ENCODE results near the gene RRP12.

RRP12 gene

DNA sequence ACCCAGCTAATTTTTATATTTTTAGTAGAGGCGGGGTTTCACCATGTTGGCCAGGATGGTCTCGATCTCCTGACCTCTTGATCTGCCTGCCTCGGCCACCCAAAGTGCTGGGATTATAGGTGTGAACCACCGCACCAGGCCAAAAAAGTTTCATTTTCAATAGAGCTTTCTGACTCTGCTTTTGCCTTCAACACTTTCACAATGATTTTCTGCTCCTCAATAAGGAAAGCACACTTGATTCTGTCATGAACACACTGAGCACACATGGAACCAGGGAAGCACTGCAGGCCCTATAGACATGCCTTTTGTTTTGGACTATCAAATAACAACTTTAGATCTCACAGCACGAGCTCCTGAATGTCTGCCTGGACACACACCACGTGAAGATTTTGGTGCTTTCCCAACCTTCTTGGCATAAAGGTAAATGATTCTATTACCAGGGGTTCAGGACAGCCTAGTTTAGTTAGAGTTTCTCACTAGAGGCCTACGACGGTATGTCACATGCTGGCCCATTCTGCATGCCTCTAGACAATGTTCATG lies 8.0 kb downstream of the RRP12 start:
- H3K27me3 Mint-ChIP-seq (ENCODE audit: low read depth) = no peaks in the 10 kb centered on the region
- DNase-seq (ENCODE audit: low spot score) = no peak
- H3K27ac Mint-ChIP-seq = no peak overlapping the region
- no peaks in the 10 kb centered on the region for H3K9me3 Mint-ChIP-seq
- peaks cover 24% of the 10 kb centered on the region for H3K36me3 Mint-ChIP-seq (ENCODE audit: low read depth)
- H3K4me3 Mint-ChIP-seq = no peak overlapping the region
- peaks cover 1% of the 10 kb centered on the region for H3K4me1 Mint-ChIP-seq (ENCODE audit: low read depth)

DNA sequence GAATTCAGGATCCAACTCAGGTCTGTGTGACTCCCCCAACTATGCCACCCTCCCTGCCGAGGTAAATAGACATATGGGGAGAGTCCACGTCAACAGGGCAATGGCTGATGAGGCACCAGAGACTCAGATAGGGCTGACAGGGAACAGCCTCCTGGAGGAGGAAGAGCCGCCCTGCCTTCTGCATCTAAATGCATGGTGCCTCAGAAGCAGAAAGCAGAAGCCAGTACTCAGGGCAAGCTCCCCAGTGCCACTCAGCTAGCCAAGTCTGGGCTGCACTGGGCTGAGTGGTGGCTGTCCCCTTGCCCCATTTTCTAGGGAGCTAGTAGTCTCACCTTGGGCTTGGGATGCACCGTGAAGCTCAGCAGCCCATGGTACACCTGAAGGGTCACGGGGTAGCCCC lies 11.0 kb downstream of the RRP12 start:
- H3K9me3 Mint-ChIP-seq = no peaks in the 10 kb centered on the region
- H3K4me1 Mint-ChIP-seq (ENCODE audit: low read depth) = peaks cover 1% of the 10 kb centered on the region
- no peak for DNase-seq (ENCODE audit: low spot score)
- H3K27ac Mint-ChIP-seq = no peak overlapping the region
- no peak overlapping the region for H3K4me3 Mint-ChIP-seq
- peaks cover 21% of the 10 kb centered on the region for H3K36me3 Mint-ChIP-seq (ENCODE audit: low read depth)
- H3K27me3 Mint-ChIP-seq (ENCODE audit: low read depth) = no peaks in the 10 kb centered on the region

DNA sequence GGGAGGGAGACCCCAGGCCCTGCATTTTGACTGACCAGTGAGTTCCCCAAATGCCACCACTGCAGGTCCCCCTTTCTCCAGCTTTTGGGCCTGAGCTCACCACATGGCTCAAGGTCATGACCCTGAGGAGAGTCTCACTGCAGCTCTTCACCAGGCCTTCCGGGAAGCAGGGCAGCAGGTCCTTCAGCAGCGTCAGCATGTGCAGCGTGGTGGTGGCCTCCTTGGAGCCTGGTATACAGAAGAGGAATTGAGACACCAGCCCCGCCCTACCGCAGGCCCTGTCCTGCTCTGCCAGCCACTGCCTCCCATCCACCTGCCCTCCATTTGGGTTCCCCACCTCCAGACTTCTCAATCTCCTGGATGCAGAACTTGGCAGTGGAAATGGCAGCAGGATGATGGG lies 13.0 kb downstream of the RRP12 start:
- Mint-ChIP-seq H3K4me1 (ENCODE audit: low read depth) (no peaks in the 10 kb centered on the region), H3K36me3 (ENCODE audit: low read depth) (peaks cover 17% of the 10 kb centered on the region), H3K9me3 (no peaks in the 10 kb centered on the region), H3K27me3 (ENCODE audit: low read depth) (no peaks in the 10 kb centered on the region), H3K27ac (no peak overlapping the region), H3K4me3 (no peak overlapping the region)
- no peak for DNase-seq (ENCODE audit: low spot score)

DNA sequence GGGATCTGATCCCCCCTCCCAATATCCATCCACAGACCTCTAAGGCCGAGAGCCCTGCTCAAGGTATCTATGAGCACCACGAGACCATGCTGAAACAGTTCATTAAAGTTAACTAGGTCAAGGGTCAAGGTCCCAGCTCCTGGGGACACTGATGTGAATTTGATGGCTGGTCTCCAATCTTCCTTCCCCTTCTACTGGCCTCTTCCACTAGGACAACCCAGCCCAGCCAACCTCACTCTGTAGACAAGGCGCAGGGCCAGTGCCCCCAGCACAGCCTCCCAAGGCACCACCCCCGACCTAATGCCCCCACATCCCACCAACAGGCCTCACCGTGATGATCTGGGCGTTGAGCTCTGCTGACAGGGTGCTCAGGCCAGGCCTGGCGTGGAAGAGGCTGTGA lies 15.6 kb downstream of the RRP12 start:
- H3K4me3 Mint-ChIP-seq = no peak overlapping the region
- DNase-seq (ENCODE audit: low spot score) = no peak
- no peaks in the 10 kb centered on the region for H3K9me3 Mint-ChIP-seq
- peaks cover 15% of the 10 kb centered on the region for H3K36me3 Mint-ChIP-seq (ENCODE audit: low read depth)
- H3K4me1 Mint-ChIP-seq (ENCODE audit: low read depth) = no peaks in the 10 kb centered on the region
- H3K27me3 Mint-ChIP-seq (ENCODE audit: low read depth) = no peaks in the 10 kb centered on the region
- H3K27ac Mint-ChIP-seq = no peak overlapping the region

DNA sequence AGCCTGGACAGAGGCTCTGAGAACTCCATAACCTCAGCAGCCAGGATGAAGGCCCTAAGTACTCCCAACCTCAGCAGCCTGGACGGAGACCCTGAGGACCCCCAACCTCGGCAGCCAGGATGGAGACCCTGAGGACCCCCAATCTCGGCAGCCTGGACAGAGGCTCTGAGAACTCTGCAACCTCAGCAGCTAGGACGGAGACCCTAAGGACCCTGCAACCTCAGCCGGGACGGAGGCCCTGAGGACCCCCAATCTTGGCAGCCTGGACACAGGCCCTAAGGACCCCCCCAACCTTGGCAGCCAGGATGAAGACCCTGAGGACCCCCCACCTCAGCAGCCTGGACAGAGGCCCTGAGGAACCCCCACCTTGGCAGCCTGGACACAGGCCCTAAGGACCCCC lies 16.5 kb downstream of the RRP12 start:
- peaks cover 12% of the 10 kb centered on the region for H3K36me3 Mint-ChIP-seq (ENCODE audit: low read depth)
- DNase-seq (ENCODE audit: low spot score) = no peak
- H3K4me1 Mint-ChIP-seq (ENCODE audit: low read depth) = no peaks in the 10 kb centered on the region
- no peak overlapping the region for H3K4me3 Mint-ChIP-seq
- no peaks in the 10 kb centered on the region for H3K9me3 Mint-ChIP-seq
- H3K27me3 Mint-ChIP-seq (ENCODE audit: low read depth) = no peaks in the 10 kb centered on the region
- H3K27ac Mint-ChIP-seq = no peak overlapping the region

DNA sequence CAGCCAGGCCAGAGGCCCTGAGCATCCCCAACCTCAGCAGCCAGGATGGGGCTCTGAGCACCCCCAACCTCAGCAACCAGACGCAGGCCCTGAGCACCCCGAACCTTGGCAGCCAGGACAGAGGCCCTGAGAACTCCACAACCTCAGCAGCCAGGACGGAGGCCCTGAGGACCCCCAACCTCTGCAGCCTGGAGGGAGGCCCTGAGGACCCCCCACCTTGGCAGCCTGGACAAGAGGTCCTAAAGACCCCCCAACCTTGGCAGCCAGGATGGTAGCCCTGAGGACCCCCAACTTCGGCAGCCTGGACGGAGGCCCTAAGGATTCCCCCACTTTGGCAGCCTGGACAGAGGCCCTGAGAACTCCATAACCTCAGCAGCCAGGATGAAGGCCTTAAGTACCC lies 17.0 kb downstream of the RRP12 start:
- no peak overlapping the region for H3K27ac Mint-ChIP-seq
- H3K36me3 Mint-ChIP-seq (ENCODE audit: low read depth) = peaks cover 12% of the 10 kb centered on the region
- H3K9me3 Mint-ChIP-seq = no peaks in the 10 kb centered on the region
- no peak for DNase-seq (ENCODE audit: low spot score)
- no peaks in the 10 kb centered on the region for H3K27me3 Mint-ChIP-seq (ENCODE audit: low read depth)
- H3K4me3 Mint-ChIP-seq = no peak overlapping the region
- no peaks in the 10 kb centered on the region for H3K4me1 Mint-ChIP-seq (ENCODE audit: low read depth)

DNA sequence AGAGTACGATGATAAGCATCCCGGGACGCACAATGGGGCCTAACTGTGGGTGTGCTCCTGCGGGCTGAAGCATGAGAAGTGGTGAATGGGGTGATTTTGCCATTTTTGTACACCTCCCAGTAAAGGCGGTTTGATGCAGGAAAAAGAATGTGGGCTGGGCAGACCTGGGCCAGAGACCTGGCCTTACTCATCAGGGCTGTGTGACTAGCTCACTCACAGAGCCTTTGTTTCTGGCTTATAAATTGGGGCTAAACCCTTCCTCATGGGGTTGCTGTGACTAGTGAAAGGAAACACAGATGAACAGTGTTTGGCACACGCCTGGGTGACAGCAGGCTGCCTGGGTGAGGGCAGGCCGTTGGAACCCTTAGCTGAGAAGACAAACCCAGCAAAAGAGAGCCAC lies 18.0 kb downstream of the RRP12 start:
- no peaks in the 10 kb centered on the region for H3K9me3 Mint-ChIP-seq
- no peaks in the 10 kb centered on the region for H3K27me3 Mint-ChIP-seq (ENCODE audit: low read depth)
- DNase-seq (ENCODE audit: low spot score) = no peak
- peaks cover 7% of the 10 kb centered on the region for H3K36me3 Mint-ChIP-seq (ENCODE audit: low read depth)
- no peak overlapping the region for H3K4me3 Mint-ChIP-seq
- no peaks in the 10 kb centered on the region for H3K4me1 Mint-ChIP-seq (ENCODE audit: low read depth)
- H3K27ac Mint-ChIP-seq = no peak overlapping the region

DNA sequence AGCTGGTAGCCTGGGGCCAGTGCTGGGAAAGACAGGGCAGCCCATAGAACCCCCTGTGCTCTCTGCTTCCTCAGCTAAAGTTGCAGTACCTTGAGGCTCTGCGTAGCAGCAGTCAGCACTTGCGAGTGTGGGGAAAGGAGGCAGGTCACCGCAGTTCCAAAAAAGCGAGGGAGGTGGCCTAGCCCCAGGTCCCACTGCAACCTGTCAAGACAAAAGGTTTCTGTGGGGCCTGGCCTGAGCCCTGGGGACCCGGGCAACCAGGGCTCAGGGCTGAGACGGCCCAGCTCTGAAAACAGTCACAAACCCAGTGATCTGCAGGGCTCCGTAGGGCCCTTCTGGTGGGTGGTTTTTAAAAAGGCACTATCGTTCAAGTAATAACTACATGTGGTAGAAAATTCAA lies 19.5 kb downstream of the RRP12 start:
- Mint-ChIP-seq H3K4me1 (ENCODE audit: low read depth) (no peaks in the 10 kb centered on the region), H3K9me3 (no peaks in the 10 kb centered on the region), H3K27me3 (ENCODE audit: low read depth) (no peaks in the 10 kb centered on the region), H3K27ac (no peak overlapping the region), H3K4me3 (no peak overlapping the region), H3K36me3 (ENCODE audit: low read depth) (peaks cover 6% of the 10 kb centered on the region)
- no peak for DNase-seq (ENCODE audit: low spot score)

DNA sequence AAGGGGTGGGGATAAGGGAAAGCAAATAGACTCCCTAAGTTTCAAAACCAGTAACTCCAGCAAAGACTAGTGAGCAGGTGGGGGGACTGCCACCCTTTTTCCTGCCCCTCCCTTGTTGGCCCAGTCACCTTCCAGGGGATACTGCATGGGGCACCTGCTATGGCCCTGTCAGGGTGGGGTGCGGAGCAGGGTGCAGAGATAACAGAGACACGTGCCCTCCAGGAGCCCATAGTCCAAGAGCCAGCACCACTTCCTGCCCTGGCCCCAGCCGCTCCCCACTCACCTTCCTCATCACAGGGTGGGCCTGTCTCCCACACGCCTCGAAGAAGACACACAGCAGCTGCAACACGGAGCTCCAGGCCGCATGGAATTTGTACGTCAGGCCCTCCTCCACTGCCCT lies 20.6 kb downstream of the RRP12 start:
- Mint-ChIP-seq H3K27ac (no peak overlapping the region), H3K27me3 (ENCODE audit: low read depth) (no peaks in the 10 kb centered on the region), H3K9me3 (no peaks in the 10 kb centered on the region), H3K4me1 (ENCODE audit: low read depth) (no peaks in the 10 kb centered on the region), H3K4me3 (no peak overlapping the region), H3K36me3 (ENCODE audit: low read depth) (peaks cover 6% of the 10 kb centered on the region)
- DNase-seq (ENCODE audit: low spot score) = no peak

DNA sequence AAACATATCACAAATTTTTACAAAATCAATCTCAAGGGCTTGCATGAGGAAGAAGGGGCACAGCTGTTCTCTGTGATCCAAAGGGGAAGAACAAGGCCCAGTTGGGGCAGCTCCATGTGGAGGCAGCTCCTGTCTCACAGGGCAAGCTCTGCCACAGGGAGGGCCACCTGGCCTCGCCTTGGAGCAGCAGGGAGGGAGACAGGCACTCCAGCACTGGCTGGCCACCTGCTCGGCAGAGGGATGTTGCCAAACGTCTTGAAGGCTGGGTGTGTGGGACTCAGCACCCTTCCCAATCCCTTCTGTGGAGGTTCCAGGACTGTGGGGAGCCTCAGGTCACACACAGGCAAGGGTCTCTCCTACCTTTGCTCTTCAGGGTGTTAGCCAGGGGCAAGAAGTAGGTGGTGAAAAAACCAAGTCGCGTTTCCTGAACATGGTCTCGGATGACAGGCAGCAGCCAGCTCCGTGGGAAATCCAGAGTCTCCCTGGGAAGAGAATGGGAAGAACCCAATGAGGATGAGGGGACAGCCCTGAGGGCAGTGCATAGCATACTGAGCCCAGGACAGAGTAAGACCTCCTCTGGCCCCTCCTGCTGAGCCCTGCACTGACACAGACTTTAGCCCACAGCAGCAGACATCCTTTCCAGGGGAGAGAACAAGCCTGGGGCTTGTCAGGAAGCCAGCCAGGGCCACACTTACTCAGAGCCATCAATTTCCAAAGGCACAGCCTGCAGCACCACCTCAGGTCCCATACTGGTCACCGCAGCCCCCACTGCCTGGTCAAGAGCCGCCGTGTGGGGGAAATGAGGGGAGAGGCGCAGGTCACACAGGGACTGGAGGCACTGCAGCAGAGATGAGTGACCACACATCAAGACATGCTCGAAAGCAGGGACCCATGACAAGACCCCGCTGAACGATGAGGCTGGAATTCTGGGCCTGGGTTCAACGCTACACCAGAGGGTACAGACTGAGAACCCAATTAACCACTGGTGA lies 21.9 kb downstream of the RRP12 start:
- H3K9me3 Mint-ChIP-seq = no peaks in the 10 kb centered on the region
- no peak overlapping the region for H3K4me3 Mint-ChIP-seq
- no peak for DNase-seq (ENCODE audit: low spot score)
- no peaks in the 10 kb centered on the region for H3K27me3 Mint-ChIP-seq (ENCODE audit: low read depth)
- peaks cover 4% of the 10 kb centered on the region for H3K36me3 Mint-ChIP-seq (ENCODE audit: low read depth)
- no peaks in the 10 kb centered on the region for H3K4me1 Mint-ChIP-seq (ENCODE audit: low read depth)
- no peak overlapping the region for H3K27ac Mint-ChIP-seq

DNA sequence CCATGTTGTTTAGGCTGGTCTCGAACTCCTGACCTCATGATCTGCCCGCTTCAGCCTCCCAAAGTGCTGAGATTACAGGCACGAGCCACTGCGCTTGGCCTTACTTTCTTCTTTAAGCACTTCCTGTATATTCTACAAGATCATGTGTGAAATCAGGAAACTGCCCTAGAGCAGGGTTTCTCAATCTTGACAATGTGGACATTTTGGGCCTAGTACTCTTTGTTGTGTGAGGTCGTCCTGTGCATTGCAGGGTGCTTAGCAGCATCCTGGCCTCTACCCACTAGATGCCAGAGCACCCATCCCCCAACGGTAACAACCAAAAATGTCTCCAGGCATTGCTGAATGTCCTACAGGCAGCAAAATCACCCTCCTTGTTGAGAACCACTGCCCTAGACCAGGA lies 24.7 kb downstream of the RRP12 start:
- H3K27me3 Mint-ChIP-seq (ENCODE audit: low read depth) = no peaks in the 10 kb centered on the region
- no peaks in the 10 kb centered on the region for H3K9me3 Mint-ChIP-seq
- no peaks in the 10 kb centered on the region for H3K4me1 Mint-ChIP-seq (ENCODE audit: low read depth)
- H3K4me3 Mint-ChIP-seq = no peak overlapping the region
- DNase-seq (ENCODE audit: low spot score) = no peak
- peaks cover 5% of the 10 kb centered on the region for H3K36me3 Mint-ChIP-seq (ENCODE audit: low read depth)
- H3K27ac Mint-ChIP-seq = peak overlapping the region; percentile 8

DNA sequence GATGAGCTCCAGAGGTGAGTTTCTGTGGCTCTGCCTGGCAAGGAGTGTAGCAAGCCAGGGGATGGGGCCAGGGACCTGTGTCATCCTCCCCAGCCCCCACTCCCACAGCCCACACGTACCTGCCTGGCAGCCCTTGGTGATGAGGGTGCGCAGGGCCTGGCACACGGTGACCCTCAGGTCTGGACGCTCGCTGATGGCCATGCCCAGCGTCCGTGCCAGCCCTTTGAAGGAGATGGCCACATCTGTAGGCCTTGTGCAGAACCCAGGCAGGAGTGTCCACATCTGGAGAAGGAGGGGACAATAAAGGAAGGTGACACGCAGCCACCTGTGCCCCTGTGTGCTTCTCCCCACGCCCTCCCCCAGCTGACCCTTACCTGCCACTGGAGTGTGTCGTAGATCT lies 27.7 kb downstream of the RRP12 start:
- H3K4me1 Mint-ChIP-seq (ENCODE audit: low read depth) = no peaks in the 10 kb centered on the region
- DNase-seq (ENCODE audit: low spot score) = no peak
- H3K9me3 Mint-ChIP-seq = no peaks in the 10 kb centered on the region
- H3K36me3 Mint-ChIP-seq (ENCODE audit: low read depth) = peaks cover 7% of the 10 kb centered on the region
- no peak overlapping the region for H3K27ac Mint-ChIP-seq
- no peak overlapping the region for H3K4me3 Mint-ChIP-seq
- no peaks in the 10 kb centered on the region for H3K27me3 Mint-ChIP-seq (ENCODE audit: low read depth)

DNA sequence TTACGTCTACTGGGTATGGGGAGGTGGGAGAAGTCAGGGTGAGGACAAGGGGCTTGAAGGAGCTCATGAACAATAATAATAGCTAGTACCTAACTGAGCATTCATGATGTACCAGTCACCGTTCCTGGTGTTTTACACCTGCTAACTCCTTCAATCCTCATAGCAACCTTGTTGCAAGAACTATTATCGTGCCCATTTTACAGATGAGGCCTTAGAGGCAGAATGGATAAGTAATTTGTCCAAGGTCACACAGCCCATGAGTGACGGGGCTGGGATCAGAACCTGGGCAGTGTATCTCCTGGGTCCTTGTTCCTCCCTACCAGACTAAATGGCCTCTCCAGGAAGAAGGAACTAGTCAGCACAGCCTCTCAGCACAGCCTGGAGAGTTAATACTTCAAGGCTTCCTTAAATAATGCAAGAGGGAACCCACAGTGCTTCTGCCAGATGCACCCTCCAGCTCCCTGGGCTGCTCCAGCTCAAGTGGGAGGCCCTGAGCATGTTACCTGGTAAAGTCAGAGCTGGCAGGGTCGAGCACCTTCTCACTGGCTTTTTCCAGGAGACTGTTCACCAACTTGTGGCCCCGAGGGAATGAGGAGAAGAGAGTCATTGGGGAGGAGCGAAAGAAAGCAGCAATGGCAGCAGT lies 28.8 kb downstream of the RRP12 start:
- H3K27ac Mint-ChIP-seq = no peak overlapping the region
- H3K9me3 Mint-ChIP-seq = no peaks in the 10 kb centered on the region
- H3K4me1 Mint-ChIP-seq (ENCODE audit: low read depth) = no peaks in the 10 kb centered on the region
- H3K36me3 Mint-ChIP-seq (ENCODE audit: low read depth) = peaks cover 3% of the 10 kb centered on the region
- no peaks in the 10 kb centered on the region for H3K27me3 Mint-ChIP-seq (ENCODE audit: low read depth)
- DNase-seq (ENCODE audit: low spot score) = no peak
- no peak overlapping the region for H3K4me3 Mint-ChIP-seq

DNA sequence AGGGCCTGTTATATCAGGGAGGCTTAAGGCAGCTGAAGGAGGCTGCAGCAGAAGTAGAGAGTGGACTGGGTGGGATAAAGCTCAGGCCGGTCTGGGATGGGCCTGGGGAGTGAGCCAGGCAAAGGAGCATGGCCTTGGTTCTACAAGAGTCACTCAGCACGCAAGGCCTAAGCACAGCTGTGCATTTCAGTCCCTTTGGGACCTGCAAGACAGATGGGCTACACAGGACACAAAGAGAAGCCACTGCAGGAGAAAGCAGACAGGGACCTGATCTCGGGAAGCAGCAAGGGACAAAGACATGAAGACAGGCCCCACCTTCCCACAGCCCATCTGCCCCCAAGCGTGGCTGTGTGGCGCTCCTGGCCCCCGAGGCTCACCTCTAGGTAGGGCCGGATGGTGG lies 29.4 kb downstream of the RRP12 start:
- no peaks in the 10 kb centered on the region for H3K9me3 Mint-ChIP-seq
- no peak overlapping the region for H3K4me3 Mint-ChIP-seq
- no peak for DNase-seq (ENCODE audit: low spot score)
- H3K36me3 Mint-ChIP-seq (ENCODE audit: low read depth) = peaks cover 3% of the 10 kb centered on the region
- no peak overlapping the region for H3K27ac Mint-ChIP-seq
- H3K4me1 Mint-ChIP-seq (ENCODE audit: low read depth) = no peaks in the 10 kb centered on the region
- no peaks in the 10 kb centered on the region for H3K27me3 Mint-ChIP-seq (ENCODE audit: low read depth)
